Stomach (tissue), 9 donors: ENCODE results near the gene MAB21L1. TPM values are rescaled to one million over a fixed set of nuclear protein-coding genes. Genes with fewer than 3 reads are reported as not detected.

Experiments used
- DNase-seq, 2 donors: peaks; one replicate each; pipeline versions ENCODE4 v3.0.0 to v3.0.0-alpha.2; 2013 to 2019
- H3K27ac ChIP-seq, 5 donors: fragments of 200-600 bp in 4 of 5; sonication (generic) in 4 of 5; one replicate each; pipeline ENCODE4 v1.5.1; 2013 to 2019; ENCODE audit warnings: mild to moderate bottlenecking in 1 of 5, moderate library complexity in 1 of 5
- H3K27me3 ChIP-seq, 3 donors: fragments of 200-600 bp; sonication (generic); one replicate each; pipeline ENCODE4 v1.5.1; 2017 to 2019; ENCODE audit warnings: mixed run types in 1 of 3
- H3K36me3 ChIP-seq, 4 donors: fragments of 200-600 bp; sonication (generic); 1 replicate in 3 of 4; 2 replicates in 1 of 4; pipeline ENCODE4 v1.5.1; 2016 to 2019
- H3K4me1 ChIP-seq, 4 donors: fragments of 200-600 bp; sonication (generic); one replicate each; pipeline ENCODE4 v1.5.1; 2016 to 2019
- H3K4me3 ChIP-seq, 4 donors: fragments of 200-600 bp; sonication (generic) in 3 of 4; one replicate each; pipeline ENCODE4 v1.5.1; 2016 to 2019; ENCODE audit warnings: mild to moderate bottlenecking in 1 of 4
- H3K9me3 ChIP-seq, 4 donors: fragments of 200-600 bp; sonication (generic); one replicate each; pipeline ENCODE4 v1.5.1; 2016 to 2019
- CTCF ChIP-seq, 7 experiments: fragments of 450-650 bp in 4 of 7; fragments of 200-600 bp in 3 of 7; sonication (generic) in 3 of 7; IDR thresholded peaks; one replicate each; pipeline ENCODE4 v1.5.1; 2016 to 2019; ENCODE audit warnings: antibody characterized with exemption in 7 of 7, control low read depth in 2 of 7, mild to moderate bottlenecking in 1 of 7
- EP300 ChIP-seq: sonication (generic); formaldehyde crosslinking; IDR thresholded peaks from one replicate; pipeline ENCODE4 v1.6.1; 2017; ENCODE audit warnings: antibody characterized with exemption
- POLR2A ChIP-seq, 4 donors: fragments of 450-650 bp; IDR thresholded peaks; one replicate each; pipeline ENCODE4 v1.6.1; 2016; ENCODE audit warnings: antibody characterized with exemption in 4 of 4, control low read depth in 2 of 4, mild to moderate bottlenecking in 1 of 4, moderate library complexity in 1 of 4
- POLR2AphosphoS5 ChIP-seq, 3 donors: sonication (generic); formaldehyde crosslinking; IDR thresholded peaks; one replicate each; pipeline ENCODE4 v1.6.1; 2016; ENCODE audit warnings: antibody characterized with exemption in 3 of 3
- WGBS, 5 donors: extraction: QIAGEN DNeasy Blood & Tissue Kit in 3 of 5; methylation state at CpG; one replicate each; pipeline versions ENCODE4 v1.1.5 to v1.1.7; 2013 to 2018; 5-methylcytosine and 5-hydroxymethylcytosine counted together
- intact Hi-C: fragments of 100-400 bp; cut with DNase I; formaldehyde crosslinking; loops from one replicate; pipeline ENCODE4 v1.15.1; 2023; ENCODE audit warnings: low total_unique reads
- polyA plus RNA-seq, 3 donors: library from polyadenylated mRNA; stranded (reverse); fragments of 200-250 nt; gene quantifications; one replicate each; pipeline ENCODE4 v1.2.3, GENCODE V29; 2013
- total RNA-seq, 5 donors: library from RNA; depleted of rRNA; stranded (reverse); fragments of >200 nt; gene quantifications; one replicate each; pipeline versions ENCODE4 v1.1.0 to v1.2.3, GENCODE V29; 2014 to 2016
- donor health status: healthy with polysubstance abuse.
- donor health status: Bipolar disorder and iron deficiency.
- donor health status: healthy.

Gene MAB21L1
- total and polyA plus RNA-seq, 8 donors: 0.30 to 2.0 (median 1.0) TPM; not detected in 3

- 96 to 100% (median 98%) methylated on average over 3 of the region's 3 CpGs for WGBS, 5 donors
- intact Hi-C loops: no loop called here
- Histone ChIP-seq H3K4me3 (no peak overlapping the region), H3K27me3 (no peaks in the 10 kb centered on the region), H3K9me3 (no peaks in the 10 kb centered on the region), H3K4me1 (no peaks in the 10 kb centered on the region), H3K36me3 (peaks cover 0 to 5% (median 0%) of the 10 kb centered on the region in 4 donors), H3K27ac (no peak overlapping the region)
- TF ChIP-seq POLR2AphosphoS5 (IDR thresholded peaks at IDR 0.05) (no peak), CTCF (IDR thresholded peaks at IDR 0.05) (no peak), POLR2A (IDR thresholded peaks at IDR 0.05) (no peak), EP300 (no peak)
- no peak for DNase-seq
Measured at GRCh38 chr13:35457258-35457657, 19.2 kb downstream of the MAB21L1 start.

GRCh38 chr13:35455022-35455421, 21.5 kb downstream of the MAB21L1 start:
- no peaks in the 10 kb centered on the region for H3K9me3 ChIP-seq
- intact Hi-C loops: no loop called here
- H3K4me3 ChIP-seq: no peak overlapping the region
- no peaks in the 10 kb centered on the region for H3K4me1 ChIP-seq
- H3K27me3 ChIP-seq: no peaks in the 10 kb centered on the region
- H3K36me3 ChIP-seq: peaks cover 0 to 5% (median 0%) of the 10 kb centered on the region in 4 donors
- TF ChIP-seq POLR2A (IDR thresholded peaks at IDR 0.05): no peak
- no peak for TF ChIP-seq POLR2AphosphoS5 (IDR thresholded peaks at IDR 0.05)
- TF ChIP-seq EP300: no peak
- TF ChIP-seq CTCF (IDR thresholded peaks at IDR 0.05): no peak
- no peak for DNase-seq
- no peak overlapping the region for H3K27ac ChIP-seq
- 35 to 56% (median 50%) methylated on average over 1 of the region's 1 CpG for WGBS, 5 donors

GRCh38 chr13:35449821-35450220, 26.7 kb downstream of the MAB21L1 start:
- TF ChIP-seq EP300: no peak
- TF ChIP-seq CTCF (IDR thresholded peaks at IDR 0.05): no peak
- no peak for TF ChIP-seq POLR2AphosphoS5 (IDR thresholded peaks at IDR 0.05)
- TF ChIP-seq POLR2A (IDR thresholded peaks at IDR 0.05): no peak
- DNase-seq: peak in 1 of 2 donors; percentile 35
- Histone ChIP-seq H3K36me3 (peaks cover 0 to 5% (median 0%) of the 10 kb centered on the region in 4 donors), H3K9me3 (no peaks in the 10 kb centered on the region), H3K27me3 (no peaks in the 10 kb centered on the region), H3K4me3 (no peak overlapping the region), H3K4me1 (peaks cover 0 to 12% (median 0%) of the 10 kb centered on the region in 4 donors), H3K27ac (no peak overlapping the region)
- intact Hi-C loops: no loop called here
- WGBS, 5 donors: 89 to 94% (median 92%) methylated on average over 2 of the region's 2 CpGs

GRCh38 chr13:35448465-35448864, 28.0 kb downstream of the MAB21L1 start:
- H3K27me3 ChIP-seq: no peaks in the 10 kb centered on the region

More at GRCh38 chr13:35448465-35448864, 28.0 kb downstream of the MAB21L1 start:
- no peak for TF ChIP-seq EP300
- no peak for TF ChIP-seq CTCF (IDR thresholded peaks at IDR 0.05)
- no peak for TF ChIP-seq POLR2A (IDR thresholded peaks at IDR 0.05)
- no peak for TF ChIP-seq POLR2AphosphoS5 (IDR thresholded peaks at IDR 0.05)
- H3K36me3 ChIP-seq: peaks cover 0 to 5% (median 0%) of the 10 kb centered on the region in 4 donors
- no peaks in the 10 kb centered on the region for H3K9me3 ChIP-seq
- no peak overlapping the region for H3K27ac ChIP-seq
- 43 to 67% (median 59%) methylated on average over 1 of the region's 1 CpG for WGBS, 5 donors
- intact Hi-C loops: no loop called here
- no peak for DNase-seq
- peaks cover 0 to 12% (median 0%) of the 10 kb centered on the region in 4 donors for H3K4me1 ChIP-seq
- H3K4me3 ChIP-seq: no peak overlapping the region
